Placental epithelial cell (primary cell): Measurements from ENCODE around the gene ZNF189. TPM values are rescaled to one million over a fixed set of nuclear protein-coding genes. Genes with fewer than 3 reads are reported as not detected.

Experiments used
- small RNA-seq: library from RNA; depleted of rRNA; stranded (forward); fragments of <200 nt; gene quantifications from one replicate; pipeline ENCODE3, GENCODE V24; 2012
- total RNA-seq: library from RNA; depleted of rRNA; stranded (reverse); fragments of >200 nt; gene quantifications from 2 replicates; pipeline ENCODE4 v1.2.3, GENCODE V29; 2012

ZNF189 gene
- total RNA-seq = 18.8 and 20.0 TPM in 2 replicates

DNA sequence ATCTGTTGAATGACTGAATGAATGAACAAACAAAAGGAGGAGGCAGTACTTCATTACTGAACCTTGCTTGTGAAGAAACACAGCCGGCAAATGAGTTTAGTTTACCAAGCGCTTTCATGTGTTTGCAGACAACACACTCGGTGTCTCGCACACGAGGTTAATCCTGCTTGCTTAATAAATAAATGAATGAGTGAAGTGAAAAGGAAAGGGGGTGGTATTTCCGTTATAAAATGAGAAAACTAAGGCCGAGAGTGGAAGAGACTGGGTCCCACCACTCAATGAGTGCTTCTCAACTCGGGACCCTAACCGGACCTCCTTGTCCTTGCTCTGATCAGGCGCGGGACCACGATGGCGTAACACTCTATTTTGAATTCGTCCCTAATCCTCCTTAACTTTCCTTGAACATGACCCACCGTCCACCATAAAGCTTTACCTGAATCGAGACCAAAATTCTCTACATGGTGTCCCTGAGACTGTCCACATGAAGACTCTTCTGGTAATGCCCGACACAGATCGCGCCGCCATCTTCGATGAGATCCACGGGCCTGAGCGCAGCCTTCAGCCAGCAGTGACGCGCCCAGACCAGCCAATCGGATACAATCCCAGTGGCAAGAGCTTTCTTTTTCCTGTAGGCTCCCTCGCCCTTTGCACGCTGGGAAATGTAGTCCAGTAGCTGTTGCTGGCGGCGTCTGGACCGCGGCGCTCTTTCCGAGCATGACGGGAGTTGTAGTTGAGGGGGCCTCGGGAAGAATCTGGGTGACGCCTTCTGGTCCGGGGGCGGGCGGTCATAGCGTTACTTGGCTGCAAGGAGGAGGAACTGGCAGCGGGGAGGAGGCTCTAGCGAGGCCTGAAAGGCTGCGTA lies at the start of gene ZNF189, which contains the start of gene MRPL50:
Gene ZNF189 (plus strand): TSS at position 784 of the 862 bp plus-strand sequence. CDS start 306 bp downstream, outside the sequence.
Gene MRPL50 (minus strand): TSS at position 551 of the 862 bp plus-strand sequence. CDS start 26 bp downstream, at position 525.

DNA sequence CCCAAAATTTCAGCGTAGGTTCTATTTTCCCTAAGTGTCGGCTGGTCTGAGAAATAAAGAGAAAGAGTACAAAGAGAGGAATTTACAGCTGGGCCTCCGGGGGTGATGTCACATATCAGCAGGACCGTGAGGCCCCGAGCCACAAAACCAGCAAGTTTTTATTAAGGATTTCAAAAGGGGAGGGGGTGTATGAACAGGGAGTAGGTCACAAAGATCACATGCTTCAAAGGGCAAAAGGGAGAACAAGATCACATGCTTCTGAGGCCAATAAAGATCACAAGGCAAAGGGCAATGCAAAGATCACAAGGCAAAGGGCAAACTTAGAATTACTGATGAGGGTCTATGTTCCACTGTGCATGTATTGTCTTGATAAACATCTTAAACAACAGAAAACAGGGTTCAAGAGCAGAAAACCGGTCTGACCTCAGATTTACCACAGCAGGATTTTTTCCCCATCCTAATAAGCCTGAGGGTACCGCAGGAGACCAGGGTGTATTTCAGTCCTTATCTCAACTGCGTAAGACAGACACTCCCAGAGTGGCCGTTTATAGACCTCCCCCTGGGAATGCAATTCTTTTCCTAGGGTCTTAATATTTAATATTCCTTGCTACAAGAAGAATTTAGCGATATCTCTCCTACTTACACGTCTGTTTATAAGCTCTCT lies 13.6 kb upstream of the ZNF189 start, which contains the start of gene BAAT:
Gene BAAT (minus strand): TSS at position 134 of the 664 bp plus-strand sequence. CDS start 13,602 bp downstream, outside the sequence.

DNA sequence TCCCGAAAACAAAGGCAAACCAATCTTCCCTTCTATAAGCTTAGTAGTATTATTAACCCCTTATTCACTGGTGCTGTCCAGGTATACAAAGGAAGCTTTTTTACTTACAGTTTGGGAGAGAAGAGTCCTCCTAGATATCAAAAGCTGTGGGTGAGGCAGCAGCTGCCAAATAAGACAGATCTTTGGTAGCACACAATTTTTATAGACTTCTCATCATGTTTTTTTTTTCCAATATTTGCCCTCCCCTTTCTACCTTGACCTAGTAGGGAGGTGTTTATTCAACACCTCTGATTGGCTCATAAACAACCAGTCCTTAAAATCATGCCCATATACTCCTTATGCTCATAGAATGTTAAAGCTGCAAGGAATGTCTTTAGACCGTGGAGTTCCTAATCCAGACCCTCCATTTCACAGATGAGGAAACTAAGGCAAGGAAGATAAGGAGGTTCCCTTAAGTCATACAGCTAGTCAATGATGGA lies 37.0 kb downstream of the ZNF189 start, which contains the start of gene ALDOB:
Gene ALDOB (minus strand): TSS at position 174 of the 479 bp plus-strand sequence. CDS start 4,887 bp downstream, outside the sequence.

Small RNA genes lying within 50 kb of the gene (small RNA-seq; reads per million reads assigned to genes)
- gene AL353621.2 = not detected

Other genes with a start within 250 kb of the ZNF189 start
- gene BAAT, start 13.8 kb upstream of the ZNF189 start, total RNA-seq = not detected in 2 replicates
- 8.2 and 9.5 TPM in 2 replicates for gene MRPL50, start 233 bp upstream of the ZNF189 start, total RNA-seq
- gene ALDOB, start 36.9 kb downstream of the ZNF189 start, total RNA-seq = not detected in 2 replicates
- gene RNF20, start 135.0 kb downstream of the ZNF189 start, total RNA-seq = 20.6 and 23.9 TPM in 2 replicates
- gene PPP3R2, start 196.1 kb downstream of the ZNF189 start, total RNA-seq = not detected in 2 replicates